WTC11 (cell line): ENCODE measurements around the gene NUDT3.

ENCODE experiments used
- CTCF ChIP-seq: fragments of 200-600 bp; IDR thresholded peaks from 2 replicates; pipeline ENCODE4 v1.8.0; 2022; ENCODE audit warnings: antibody characterized with exemption
- ESRRA ChIP-seq: sonication (generic); formaldehyde crosslinking; IDR thresholded peaks from 2 replicates; pipeline ENCODE4 v1.8.1; 2022; ENCODE audit warnings: mild to moderate bottlenecking, missing genetic modification reagents, borderline replicate concordance
- ETV6 ChIP-seq: sonication (generic); formaldehyde crosslinking; IDR thresholded peaks from 2 replicates; pipeline ENCODE4 v1.8.1; 2022; ENCODE audit warnings: mild to moderate bottlenecking, missing genetic modification reagents
- MAX ChIP-seq: sonication (generic); formaldehyde crosslinking; IDR thresholded peaks from 2 replicates; pipeline ENCODE4 v1.8.0; 2022; ENCODE audit warnings: mild to moderate bottlenecking, missing genetic modification reagents
- NR3C1 ChIP-seq: sonication (generic); formaldehyde crosslinking; conservative IDR thresholded peaks from 2 replicates; pipeline ENCODE4 v1.8.1; 2023; ENCODE audit warnings: low read depth, mild to moderate bottlenecking, missing genetic modification reagents
- TCF7 ChIP-seq: sonication (generic); formaldehyde crosslinking; IDR thresholded peaks from 2 replicates; pipeline ENCODE4 v1.8.0; 2022; ENCODE audit warnings: mild to moderate bottlenecking, low read depth, missing genetic modification reagents, moderate library complexity
- TF ChIP-seq, protein P1 (sequence below): sonication (generic); formaldehyde crosslinking; IDR thresholded peaks from 2 replicates; pipeline ENCODE4 v1.8.1; 2022; ENCODE audit warnings: mild to moderate bottlenecking, missing genetic modification reagents, moderate library complexity, borderline replicate concordance
- TF ChIP-seq, protein P2 (sequence below): fragments of 250-450 bp; sonication (Bioruptor Pico); conservative IDR thresholded peaks from 2 replicates; pipeline ENCODE4 v1.9.0; 2021; ENCODE audit warnings: mild to moderate bottlenecking

DNA sequence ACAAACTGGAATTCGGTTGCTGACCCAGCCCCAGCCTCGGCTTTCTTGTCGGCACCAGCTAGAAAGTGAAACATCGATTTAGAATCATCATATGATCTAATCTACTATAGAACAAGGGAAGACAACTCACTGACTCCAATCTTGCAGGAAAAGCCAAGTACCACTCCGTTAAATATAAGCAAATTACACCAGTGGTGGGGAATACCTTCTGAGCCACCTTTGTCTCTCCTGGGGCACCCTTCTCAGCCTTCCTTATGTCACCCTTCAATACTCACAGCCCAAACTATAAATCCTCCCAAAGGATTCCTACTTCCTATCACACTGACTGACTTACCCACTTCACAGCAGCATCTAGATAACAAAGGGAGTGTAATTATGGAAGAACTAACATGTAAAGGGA is 25.9 kb upstream of the NUDT3 start:
- TF ChIP-seq CTCF, result no peak
- TF ChIP-seq, protein P1, sequence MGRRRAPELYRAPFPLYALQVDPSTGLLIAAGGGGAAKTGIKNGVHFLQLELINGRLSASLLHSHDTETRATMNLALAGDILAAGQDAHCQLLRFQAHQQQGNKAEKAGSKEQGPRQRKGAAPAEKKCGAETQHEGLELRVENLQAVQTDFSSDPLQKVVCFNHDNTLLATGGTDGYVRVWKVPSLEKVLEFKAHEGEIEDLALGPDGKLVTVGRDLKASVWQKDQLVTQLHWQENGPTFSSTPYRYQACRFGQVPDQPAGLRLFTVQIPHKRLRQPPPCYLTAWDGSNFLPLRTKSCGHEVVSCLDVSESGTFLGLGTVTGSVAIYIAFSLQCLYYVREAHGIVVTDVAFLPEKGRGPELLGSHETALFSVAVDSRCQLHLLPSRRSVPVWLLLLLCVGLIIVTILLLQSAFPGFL (CRISPR knock-in tag), result no peak
- TF ChIP-seq, protein P2, sequence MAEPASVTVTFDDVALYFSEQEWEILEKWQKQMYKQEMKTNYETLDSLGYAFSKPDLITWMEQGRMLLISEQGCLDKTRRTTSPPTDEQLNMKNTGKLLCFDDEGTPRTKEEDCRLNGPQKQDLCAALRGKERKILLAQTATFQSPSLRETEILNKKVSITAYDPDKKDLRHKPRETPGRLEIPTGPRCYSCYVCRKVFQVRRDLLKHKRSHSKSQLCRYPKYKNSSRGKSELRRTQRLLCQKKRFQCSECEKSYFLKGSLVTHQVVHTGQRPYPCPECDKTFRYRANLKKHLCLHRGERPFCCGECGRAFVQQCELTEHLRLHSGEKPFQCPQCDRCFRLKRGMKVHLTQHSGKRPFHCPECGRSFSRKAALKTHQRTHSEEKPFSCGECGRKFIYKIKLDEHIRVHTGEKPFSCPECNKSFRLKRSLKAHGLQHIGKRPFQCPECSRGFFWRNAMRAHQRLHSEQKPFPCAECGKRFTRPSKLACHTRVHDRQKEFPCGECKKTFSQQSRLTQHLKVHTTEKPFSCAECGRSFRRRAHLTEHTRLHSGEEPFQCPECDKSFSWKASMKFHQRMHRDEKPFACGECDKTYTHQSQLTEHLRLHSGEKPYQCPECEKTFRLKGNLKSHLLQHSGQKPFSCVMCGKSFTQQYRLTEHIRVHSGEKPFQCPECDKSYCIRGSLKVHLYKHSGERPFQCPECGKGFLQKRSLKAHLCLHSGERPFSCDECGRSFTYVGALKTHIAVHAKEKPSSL (CRISPR knock-in tag), result no peak
- TF ChIP-seq TCF7 (CRISPR knock-in tag), result no peak
- TF ChIP-seq NR3C1, result no peak
- no peak for TF ChIP-seq MAX (CRISPR knock-in tag)
- TF ChIP-seq ESRRA (CRISPR knock-in tag), result no peak
- no peak for TF ChIP-seq ETV6
